Astrocyte (in vitro differentiated cells and primary cell): Measurements from ENCODE around the gene TOP3A. TPM values are rescaled to one million over a fixed set of nuclear protein-coding genes. Genes with fewer than 3 reads are reported as not detected.

Source experiments
- DNase-seq: peaks from one replicate; pipeline ENCODE4 v3.0.0-alpha.2; 2010; ENCODE audit warnings: low read depth
- FAIRE-seq: peaks from 2 replicates; lab custom pipeline; 2011; peaks lifted over from hg19 to GRCh38; lab: Jason Lieb, UNC
- H2AFZ ChIP-seq: 2 replicates; pipeline ENCODE4 v1.6.0; 2012; ENCODE audit warnings: low read depth, low read length, inconsistent platforms
- H3K27ac ChIP-seq: 2 replicates; pipeline ENCODE4 v1.5.1; 2011; ENCODE audit warnings: low read depth, low read length, inconsistent platforms
- H3K27me3 ChIP-seq: 2 replicates; pipeline ENCODE4 v1.6.0; 2011; ENCODE audit warnings: low read length, inconsistent platforms; ENCODE audit not compliant: insufficient read depth
- H3K36me3 ChIP-seq: 2 replicates; pipeline ENCODE4 v1.5.1; 2011; ENCODE audit warnings: low read length, inconsistent platforms; ENCODE audit not compliant: insufficient read depth
- H3K4me1 ChIP-seq: 2 replicates; pipeline ENCODE4 v1.5.1; 2011; ENCODE audit warnings: low read length, inconsistent platforms; ENCODE audit not compliant: insufficient read depth
- H3K4me2 ChIP-seq: 2 replicates; pipeline ENCODE4 v1.6.0; 2012; ENCODE audit warnings: low read length, inconsistent platforms
- H3K4me3 ChIP-seq: 2 replicates; pipeline ENCODE4 v1.5.1; 2011; ENCODE audit warnings: low read depth, mild to moderate bottlenecking, low read length, inconsistent platforms; ENCODE audit not compliant: insufficient read depth
- H3K79me2 ChIP-seq: 2 replicates; pipeline ENCODE4 v1.6.0; 2012; ENCODE audit warnings: mild to moderate bottlenecking, low read length, inconsistent platforms; ENCODE audit not compliant: insufficient read depth
- H3K9ac ChIP-seq: 2 replicates; pipeline ENCODE4 v1.6.0; 2012; ENCODE audit warnings: mild to moderate bottlenecking, low read length, inconsistent platforms
- H3K9me3 ChIP-seq: 2 replicates; pipeline ENCODE4 v1.5.1; 2012; ENCODE audit warnings: low read depth, mild to moderate bottlenecking, low read length, inconsistent platforms; ENCODE audit not compliant: insufficient read depth
- H4K20me1 ChIP-seq: 2 replicates; pipeline ENCODE4 v1.6.0; 2012; ENCODE audit warnings: low read length, inconsistent platforms; ENCODE audit not compliant: insufficient read depth
- H3K27ac Mint-ChIP-seq: one replicate; pipeline ENCODE4 v1.8.0; 2021; ENCODE audit warnings: mild to moderate bottlenecking, mixed read lengths; ENCODE audit not compliant: unreplicated experiment
- H3K27me3 Mint-ChIP-seq: one replicate; pipeline ENCODE4 v1.8.0; 2021; ENCODE audit warnings: low read depth, mixed read lengths; ENCODE audit not compliant: unreplicated experiment
- H3K36me3 Mint-ChIP-seq: one replicate; pipeline ENCODE4 v1.8.0; 2021; ENCODE audit warnings: low read depth, mixed read lengths; ENCODE audit not compliant: unreplicated experiment
- H3K4me1 Mint-ChIP-seq: one replicate; pipeline ENCODE4 v1.8.0; 2021; ENCODE audit warnings: low read depth, mixed read lengths; ENCODE audit not compliant: unreplicated experiment
- H3K4me3 Mint-ChIP-seq: one replicate; pipeline ENCODE4 v1.8.0; 2021; ENCODE audit warnings: mild to moderate bottlenecking, moderate library complexity, mixed read lengths; ENCODE audit not compliant: unreplicated experiment
- H3K9me3 Mint-ChIP-seq: one replicate; pipeline ENCODE4 v1.8.0; 2021; ENCODE audit warnings: mild to moderate bottlenecking, mixed read lengths; ENCODE audit not compliant: unreplicated experiment
- EZH2 ChIP-seq: IDR thresholded peaks from 2 replicates; pipeline ENCODE4 v1.6.1; 2012; ENCODE audit warnings: mild to moderate bottlenecking, low read length, inconsistent platforms; ENCODE audit not compliant: insufficient read depth
- total RNA-seq: library from RNA; stranded (reverse); gene quantifications from 2 replicates; pipeline ENCODE4 v1.2.1, GENCODE V29; 2021
- TF ChIP-seq, protein P1 (sequence below): IDR thresholded peaks from 2 replicates; pipeline ENCODE4 v1.5.1; 2011; ENCODE audit warnings: low read depth, mild to moderate bottlenecking, inconsistent platforms, low read length, moderate library complexity; ENCODE audit not compliant: insufficient read depth

The TOP3A gene
- total RNA-seq, 1 donor from 2014 or later = 31.0 TPM

GRCh38 chr17:18323507-18324139 is 8.8 kb upstream of the TOP3A start:
- Histone ChIP-seq H2AFZ (no peak overlapping the region), H3K27me3 (no peaks in the 10 kb centered on the region), H3K36me3 (peaks cover 10% of the 10 kb centered on the region), H3K79me2 (peaks cover 52% of the 10 kb centered on the region), H3K4me3 (no peak overlapping the region), H3K4me1 (peaks cover 11% of the 10 kb centered on the region), H3K9me3 (no peaks in the 10 kb centered on the region), H3K27ac (no peak overlapping the region), H3K4me2 (no peak overlapping the region), H4K20me1 (peaks cover 72% of the 10 kb centered on the region), H3K9ac (no peak overlapping the region)
- no peak for DNase-seq
- no peak for TF ChIP-seq EZH2
- TF ChIP-seq, protein P1, sequence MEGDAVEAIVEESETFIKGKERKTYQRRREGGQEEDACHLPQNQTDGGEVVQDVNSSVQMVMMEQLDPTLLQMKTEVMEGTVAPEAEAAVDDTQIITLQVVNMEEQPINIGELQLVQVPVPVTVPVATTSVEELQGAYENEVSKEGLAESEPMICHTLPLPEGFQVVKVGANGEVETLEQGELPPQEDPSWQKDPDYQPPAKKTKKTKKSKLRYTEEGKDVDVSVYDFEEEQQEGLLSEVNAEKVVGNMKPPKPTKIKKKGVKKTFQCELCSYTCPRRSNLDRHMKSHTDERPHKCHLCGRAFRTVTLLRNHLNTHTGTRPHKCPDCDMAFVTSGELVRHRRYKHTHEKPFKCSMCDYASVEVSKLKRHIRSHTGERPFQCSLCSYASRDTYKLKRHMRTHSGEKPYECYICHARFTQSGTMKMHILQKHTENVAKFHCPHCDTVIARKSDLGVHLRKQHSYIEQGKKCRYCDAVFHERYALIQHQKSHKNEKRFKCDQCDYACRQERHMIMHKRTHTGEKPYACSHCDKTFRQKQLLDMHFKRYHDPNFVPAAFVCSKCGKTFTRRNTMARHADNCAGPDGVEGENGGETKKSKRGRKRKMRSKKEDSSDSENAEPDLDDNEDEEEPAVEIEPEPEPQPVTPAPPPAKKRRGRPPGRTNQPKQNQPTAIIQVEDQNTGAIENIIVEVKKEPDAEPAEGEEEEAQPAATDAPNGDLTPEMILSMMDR = no peak
- H3K4me3 Mint-ChIP-seq = no peak overlapping the region
- peaks cover 6% of the 10 kb centered on the region for H3K9me3 Mint-ChIP-seq
- H3K27me3 Mint-ChIP-seq = no peaks in the 10 kb centered on the region
- H3K27ac Mint-ChIP-seq = no peak overlapping the region
- H3K4me1 Mint-ChIP-seq = peaks cover 23% of the 10 kb centered on the region
- FAIRE-seq = no peak
- peaks cover 32% of the 10 kb centered on the region for H3K36me3 Mint-ChIP-seq

GRCh38 chr17:18323007-18323406 is 8.2 kb upstream of the TOP3A start:
- Histone ChIP-seq H4K20me1 (peaks cover 76% of the 10 kb centered on the region), H3K27me3 (no peaks in the 10 kb centered on the region), H2AFZ (no peak overlapping the region), H3K4me2 (no peak overlapping the region), H3K79me2 (peaks cover 58% of the 10 kb centered on the region), H3K9me3 (no peaks in the 10 kb centered on the region), H3K4me1 (peaks cover 14% of the 10 kb centered on the region), H3K9ac (no peak overlapping the region), H3K36me3 (peaks cover 10% of the 10 kb centered on the region), H3K4me3 (no peak overlapping the region), H3K27ac (no peak overlapping the region)
- FAIRE-seq = no peak
- peaks cover 6% of the 10 kb centered on the region for H3K9me3 Mint-ChIP-seq
- TF ChIP-seq EZH2 = no peak
- TF ChIP-seq, protein P1 = no peak
- peaks cover 26% of the 10 kb centered on the region for H3K4me1 Mint-ChIP-seq
- no peak overlapping the region for H3K27ac Mint-ChIP-seq
- peaks cover 32% of the 10 kb centered on the region for H3K36me3 Mint-ChIP-seq
- DNase-seq = no peak
- H3K4me3 Mint-ChIP-seq = no peak overlapping the region
- no peaks in the 10 kb centered on the region for H3K27me3 Mint-ChIP-seq

DNA sequence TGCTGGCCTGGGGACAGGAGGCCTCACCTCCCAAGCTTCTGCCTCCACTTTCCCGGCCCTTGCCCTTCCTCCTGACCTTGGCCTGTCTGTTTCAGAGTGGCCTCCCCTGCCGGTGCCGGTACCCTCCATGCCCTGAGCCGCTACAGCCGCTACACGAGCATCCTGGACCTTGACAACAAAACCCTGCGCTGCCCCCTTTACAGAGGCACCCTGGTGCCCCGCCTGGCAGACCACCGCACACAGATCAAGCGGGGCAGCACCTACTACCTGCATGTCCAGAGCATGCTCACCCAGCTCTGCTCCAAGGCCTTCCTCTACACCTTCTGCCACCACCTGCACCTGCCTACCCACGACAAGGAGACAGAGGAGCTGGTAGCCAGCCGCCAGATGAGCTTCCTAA is 7.7 kb upstream of the TOP3A start:
- H3K27me3 Mint-ChIP-seq = no peaks in the 10 kb centered on the region
- Histone ChIP-seq H3K9ac (no peak overlapping the region), H3K36me3 (peaks cover 10% of the 10 kb centered on the region), H3K4me3 (no peak overlapping the region), H3K79me2 (peaks cover 63% of the 10 kb centered on the region), H3K9me3 (no peaks in the 10 kb centered on the region), H2AFZ (no peak overlapping the region), H3K27ac (no peak overlapping the region), H3K4me2 (no peak overlapping the region), H3K4me1 (peaks cover 19% of the 10 kb centered on the region), H3K27me3 (no peaks in the 10 kb centered on the region), H4K20me1 (peaks cover 80% of the 10 kb centered on the region)
- H3K4me3 Mint-ChIP-seq = no peak overlapping the region
- no peak for FAIRE-seq
- peaks cover 6% of the 10 kb centered on the region for H3K9me3 Mint-ChIP-seq
- no peak for DNase-seq
- peaks cover 35% of the 10 kb centered on the region for H3K36me3 Mint-ChIP-seq
- TF ChIP-seq EZH2 = no peak
- TF ChIP-seq, protein P1 = no peak
- peaks cover 26% of the 10 kb centered on the region for H3K4me1 Mint-ChIP-seq
- H3K27ac Mint-ChIP-seq = no peak overlapping the region
